Right lung (tissue), 5 donors: ENCODE measurements around the gene GATAD2A. TPM values are rescaled to one million over a fixed set of nuclear protein-coding genes. Genes with fewer than 3 reads are reported as not detected.
A peak's percentile ranks its signal among the peaks of the same experiment; 100 is the strongest.

Experiments used
- DNase-seq, 2 donors: peaks; one replicate each; pipeline ENCODE4 v3.0.0-alpha.2; 2013
- polyA plus RNA-seq, 5 donors: library from polyadenylated mRNA; unstranded; fragments of 120-200 nt; gene quantifications; one replicate each; pipeline versions ENCODE4 v1.2.1 to v1.2.3, GENCODE V29; 2013; ENCODE audit warnings: inconsistent platforms in 1 of 5, low replicate concordance in 1 of 5; ENCODE audit not compliant: insufficient read length in 5 of 5, insufficient read depth in 1 of 5

Gene GATAD2A
- polyA plus RNA-seq, 5 donors: 33.1 to 57.9 (median 43.8) TPM

GRCh38 chr19:19528721-19529490 is 123.4 kb downstream of the GATAD2A start, which contains the start of gene YJEFN3:
Gene YJEFN3, plus strand, starts transcription at chr19:19528911. Its CDS starts 22 bp downstream, at chr19:19528933.
- no peak for DNase-seq

GRCh38 chr19:19529783-19530422 is 124.4 kb downstream of the GATAD2A start:
- DNase-seq: no peak

GRCh38 chr19:19530423-19530804 is 124.9 kb downstream of the GATAD2A start:
- DNase-seq: no peak

GRCh38 chr19:19530889-19531288 is 125.4 kb downstream of the GATAD2A start:
- DNase-seq: no peak

GRCh38 chr19:19531951-19532805 is 126.7 kb downstream of the GATAD2A start:
- DNase-seq: peak; percentile 66

- no peak for DNase-seq
Measured at GRCh38 chr19:19532806-19533701, 127.6 kb downstream of the GATAD2A start.

GRCh38 chr19:19533841-19534240 is 128.4 kb downstream of the GATAD2A start:
- no peak for DNase-seq

- DNase-seq: no peak
Measured at GRCh38 chr19:19534556-19535265, 129.2 kb downstream of the GATAD2A start.

- DNase-seq: no peak
Measured at GRCh38 chr19:19535311-19536191, 130.1 kb downstream of the GATAD2A start.

- no peak for DNase-seq
Measured at GRCh38 chr19:19537075-19538048, 131.9 kb downstream of the GATAD2A start.

GRCh38 chr19:19538061-19538784 is 132.7 kb downstream of the GATAD2A start, which contains the start of gene CILP2:
Gene CILP2, plus strand, starts transcription at chr19:19538265. Its CDS starts 85 bp downstream, at chr19:19538350.
- DNase-seq: no peak

GRCh38 chr19:19538785-19539166 is 133.3 kb downstream of the GATAD2A start:
- DNase-seq: no peak

- no peak for DNase-seq
Measured at GRCh38 chr19:19539698-19540063, 134.2 kb downstream of the GATAD2A start.

- no peak for DNase-seq
Measured at GRCh38 chr19:19540064-19540714, 134.7 kb downstream of the GATAD2A start.

- no peak for DNase-seq
Measured at GRCh38 chr19:19540715-19541515, 135.4 kb downstream of the GATAD2A start.

GRCh38 chr19:19541616-19542015 is 136.1 kb downstream of the GATAD2A start:
- DNase-seq: no peak
